Measurements from ENCODE around the gene GJB5. TPM values are rescaled to one million over a fixed set of nuclear protein-coding genes. Genes with fewer than 3 reads are reported as not detected.

The GJB5 gene
- total and polyA plus RNA-seq, 2 donors from 2014 or later = not detected

GRCh38 chr1:34792868-34793727 is 38.3 kb downstream of the GJB5 start, which contains the start of gene GJA4:
Gene GJA4 (plus strand): TSS chr1:34792999. CDS start chr1:34794214, 1,215 bp downstream.
- FAIRE-seq (no peak), DNase-seq (peak in 1 of 5 donors; percentile 66)
- peak within 1 kb of the TSS in 2 of 3 donors; percentile 49 to 57 for H3K4me3 ChIP-seq (ENCODE audit: low read length in 3 of 3)
- peak within 1 kb of the TSS; percentile 70 to 87 for H3K27ac ChIP-seq (ENCODE audit: low read depth in 2 of 2, low read length in 2 of 2)
- no peaks in the 10 kb centered on the region for H3K27me3 ChIP-seq (ENCODE audit: control insufficient read depth, insufficient read depth, low read length)
- peak within 1 kb of the TSS in 1 of 3 donors; percentile 65 for H3K9ac ChIP-seq (ENCODE audit: low read length in 3 of 3)
- intact Hi-C loops (cut with DNase I) = loop anchor here (10.0 kb wide), 1 partner anchor 52 kb away; no protein-coding TSS in a partner anchor
- no peaks in the 10 kb centered on the region for H3K36me3 ChIP-seq (ENCODE audit: control insufficient read depth in 2 of 3, insufficient read depth in 3 of 3, low read length in 3 of 3)
- H3K9me3 ChIP-seq (ENCODE audit: control insufficient read depth in 2 of 3, insufficient read depth in 1 of 3, low read length in 3 of 3) = no peaks in the 10 kb centered on the region
- peaks cover 0 to 14% (median 0%) of the 10 kb centered on the region in 3 donors for H3K4me1 ChIP-seq (ENCODE audit: control insufficient read depth in 2 of 3, insufficient read depth in 2 of 3, low read depth in 1 of 3, low read length in 3 of 3)
- TF ChIP-seq CTCF (IDR thresholded peaks at IDR 0.05; ENCODE audit: borderline replicate concordance, extremely low read depth, insufficient read depth) = no peak

- peak overlapping the region; percentile 0 to 70 for H3K27ac ChIP-seq (ENCODE audit: low read depth in 2 of 2, low read length in 2 of 2)
- no peaks in the 10 kb centered on the region for H3K36me3 ChIP-seq (ENCODE audit: control insufficient read depth in 2 of 3, insufficient read depth in 3 of 3, low read length in 3 of 3)
- H3K4me1 ChIP-seq (ENCODE audit: control insufficient read depth in 2 of 3, insufficient read depth in 2 of 3, low read depth in 1 of 3, low read length in 3 of 3) = peaks cover 0 to 15% (median 0%) of the 10 kb centered on the region in 3 donors
- DNase-seq (peak in 1 of 5 donors; percentile 68), FAIRE-seq (no peak)
- H3K4me3 ChIP-seq (ENCODE audit: low read length in 3 of 3) = peak overlapping the region in 2 of 3 donors; percentile 49 to 57
- no peaks in the 10 kb centered on the region for H3K9me3 ChIP-seq (ENCODE audit: control insufficient read depth in 2 of 3, insufficient read depth in 1 of 3, low read length in 3 of 3)
- no peak for TF ChIP-seq CTCF (IDR thresholded peaks at IDR 0.05; ENCODE audit: borderline replicate concordance, extremely low read depth, insufficient read depth)
- intact Hi-C loops (cut with DNase I) = loop anchor here (10.0 kb wide), 1 partner anchor 51 kb away; no protein-coding TSS in a partner anchor
- H3K27me3 ChIP-seq (ENCODE audit: control insufficient read depth, insufficient read depth, low read length) = no peaks in the 10 kb centered on the region
- peak overlapping the region in 1 of 3 donors; percentile 65 for H3K9ac ChIP-seq (ENCODE audit: low read length in 3 of 3)
These were observed 39.3 kb downstream of the GJB5 start for GRCh38 chr1:34794001-34794789.

DNA sequence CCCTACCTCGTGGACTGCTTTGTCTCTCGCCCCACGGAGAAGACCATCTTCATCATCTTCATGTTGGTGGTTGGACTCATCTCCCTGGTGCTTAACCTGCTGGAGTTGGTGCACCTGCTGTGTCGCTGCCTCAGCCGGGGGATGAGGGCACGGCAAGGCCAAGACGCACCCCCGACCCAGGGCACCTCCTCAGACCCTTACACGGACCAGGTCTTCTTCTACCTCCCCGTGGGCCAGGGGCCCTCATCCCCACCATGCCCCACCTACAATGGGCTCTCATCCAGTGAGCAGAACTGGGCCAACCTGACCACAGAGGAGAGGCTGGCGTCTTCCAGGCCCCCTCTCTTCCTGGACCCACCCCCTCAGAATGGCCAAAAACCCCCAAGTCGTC is 39.9 kb downstream of the GJB5 start:
- FAIRE-seq (no peak), DNase-seq (no peak)
- Histone ChIP-seq H3K9me3 (ENCODE audit: control insufficient read depth in 2 of 3, insufficient read depth in 1 of 3, low read length in 3 of 3) (no peaks in the 10 kb centered on the region), H3K4me1 (ENCODE audit: control insufficient read depth in 2 of 3, insufficient read depth in 2 of 3, low read depth in 1 of 3, low read length in 3 of 3) (peaks cover 0 to 15% (median 0%) of the 10 kb centered on the region in 3 donors), H3K27ac (ENCODE audit: low read depth in 2 of 2, low read length in 2 of 2) (no peak overlapping the region), H3K9ac (ENCODE audit: low read length in 3 of 3) (no peak overlapping the region), H3K4me3 (ENCODE audit: low read length in 3 of 3) (peak overlapping the region in 1 of 3 donors; percentile 22), H3K27me3 (ENCODE audit: control insufficient read depth, insufficient read depth, low read length) (no peaks in the 10 kb centered on the region), H3K36me3 (ENCODE audit: control insufficient read depth in 2 of 3, insufficient read depth in 3 of 3, low read length in 3 of 3) (no peaks in the 10 kb centered on the region)
- intact Hi-C loops (cut with DNase I) = loop anchor here (10.0 kb wide), 1 partner anchor 50 kb away; no protein-coding TSS in a partner anchor
- no peak for TF ChIP-seq CTCF (IDR thresholded peaks at IDR 0.05; ENCODE audit: borderline replicate concordance, extremely low read depth, insufficient read depth)

All from kidney (tissue), 14 donors.